HG02885 (cell line): ENCODE results near the gene LONRF3.
A peak's percentile ranks its signal among the peaks of the same experiment; 100 is the strongest.
"Not testable (repeated sequence)": the region's sequence is repeated elsewhere in the genome, so short reads cannot be mapped to it uniquely, and the experiment has no call there.

Experiments
- ATAC-seq: cut with Tn5 transposase; IDR thresholded peaks from one replicate; pipeline ENCODE4 v1.9.1; 2021; ENCODE audit warnings: mild to moderate bottlenecking; ENCODE audit not compliant: unreplicated experiment, poor library complexity

LONRF3 gene

GRCh38 chrX:119029656-119030055 is 55.2 kb downstream of the LONRF3 start:
- ATAC-seq = not testable (repeated sequence)

- no peak for ATAC-seq
Observed at GRCh38 chrX:119030990-119031389, 56.6 kb downstream of the LONRF3 start.

GRCh38 chrX:119036107-119037029 is 62.0 kb downstream of the LONRF3 start:
- ATAC-seq = no peak

GRCh38 chrX:119040432-119040831 is 66.0 kb downstream of the LONRF3 start:
- ATAC-seq = no peak

- ATAC-seq = no peak
Observed at GRCh38 chrX:119041175-119041574, 66.8 kb downstream of the LONRF3 start.

- ATAC-seq = no peak
Observed at GRCh38 chrX:119042040-119042439, 67.6 kb downstream of the LONRF3 start.

- ATAC-seq = no peak
Observed at GRCh38 chrX:119042996-119043395, 68.6 kb downstream of the LONRF3 start.

GRCh38 chrX:119045884-119046283 is 71.5 kb downstream of the LONRF3 start:
- no peak for ATAC-seq

- no peak for ATAC-seq
Observed at GRCh38 chrX:119055687-119056086, 81.3 kb downstream of the LONRF3 start.

GRCh38 chrX:119062750-119063374 is 88.4 kb downstream of the LONRF3 start:
- no peak for ATAC-seq

- no peak for ATAC-seq
Observed at GRCh38 chrX:119063428-119063827, 89.0 kb downstream of the LONRF3 start.

GRCh38 chrX:119067023-119067739 is 92.8 kb downstream of the LONRF3 start:
- ATAC-seq = peak; percentile 66
